Measurements from ENCODE around the gene C6orf132. TPM values are rescaled to one million over a fixed set of nuclear protein-coding genes. Genes with fewer than 3 reads are reported as not detected.

C6orf132 gene
- total and polyA plus RNA-seq, 9 of the 15 experiments (the other 6 are each of a cell fraction or from before 2014, with no cell fraction given), result 0.06 to 0.35 (median 0.14) TPM

- TF ChIP-seq STAT6 (CRISPR knock-in tag; IDR thresholded peaks at IDR 0.05), result no peak
- TF ChIP-seq ZC3H4 (CRISPR knock-in tag; IDR thresholded peaks at IDR 0.05; ENCODE audit: borderline replicate concordance), result no peak
- no peak for TF ChIP-seq SP1 (CRISPR knock-in tag; IDR thresholded peaks at IDR 0.05)
- TF ChIP-seq ZNF24 (IDR thresholded peaks at IDR 0.05), result 0 out of 2 replicates have a peak, but pooled peaks have one; percentile 26
- no peak for TF ChIP-seq CEBPG (CRISPR knock-in tag; IDR thresholded peaks at IDR 0.05)
- no peak for TF ChIP-seq CEBPG (tag; conservative IDR thresholded peaks at IDR 0.05 in 1 of 2, IDR thresholded peaks at IDR 0.05 in 1 of 2)
- no peak for TF ChIP-seq HMG20A (CRISPR knock-in tag; conservative IDR thresholded peaks at IDR 0.05)
- no peak for TF ChIP-seq TRIM24 (IDR thresholded peaks at IDR 0.05)
- no peak for TF ChIP-seq RFX7 (CRISPR knock-in tag; IDR thresholded peaks at IDR 0.05)
- no peak for TF ChIP-seq ETV5 (CRISPR knock-in tag; IDR thresholded peaks at IDR 0.05; ENCODE audit: low read depth)
- no peak for TF ChIP-seq PRPF4 (IDR thresholded peaks at IDR 0.05; ENCODE audit: insufficient read depth, low read depth, low read length, poor library complexity, severe bottlenecking)
- TF ChIP-seq RBM14 (IDR thresholded peaks at IDR 0.05; ENCODE audit: borderline replicate concordance, insufficient read depth, low read depth, low read length), result no peak
- no peak for TF ChIP-seq ARID4B (CRISPR knock-in tag; IDR thresholded peaks at IDR 0.05)
- TF ChIP-seq ZNF347 (CRISPR knock-in tag; IDR thresholded peaks at IDR 0.05; ENCODE audit: low read depth), result no peak
- no peak for TF ChIP-seq ZBTB8A (IDR thresholded peaks at IDR 0.05; ENCODE audit: partially characterized antibody)
- TF ChIP-seq ZMIZ1 (IDR thresholded peaks at IDR 0.05; ENCODE audit: low read depth in 2 of 2, low read length in 2 of 2), result no peak
Measured at GRCh38 chr6:42095776-42096541, 46.5 kb downstream of the C6orf132 start (continued).

Measured in K562 (cell line).